Epithelial cell of proximal tubule (primary cell): ENCODE data around the gene RNF114. TPM values are rescaled to one million over a fixed set of nuclear protein-coding genes. Genes with fewer than 3 reads are reported as not detected.
"Not testable (repeated sequence)": the region's sequence is repeated elsewhere in the genome, so short reads cannot be mapped to it uniquely, and the experiment has no call there.

Experiments
- DNase-seq: peaks from one replicate; pipeline ENCODE4 v3.0.0-alpha.2; 2011; ENCODE audit warnings: low read depth
- H3K4me3 ChIP-seq: 2 replicates; pipeline ENCODE4 v1.5.1; 2011; ENCODE audit warnings: low read depth, mild to moderate bottlenecking, low read length
- CTCF ChIP-seq: conservative IDR thresholded peaks from 2 replicates; pipeline ENCODE4 v1.5.1; 2012; ENCODE audit warnings: low read depth, mild to moderate bottlenecking, low read length
- total RNA-seq: library from RNA; depleted of rRNA; stranded (reverse); fragments of >200 nt; gene quantifications from 2 replicates; pipeline ENCODE4 v1.2.3, GENCODE V29; 2015

RNF114 gene
- total RNA-seq, 1 donor from 2014 or later: 157 TPM

DNA sequence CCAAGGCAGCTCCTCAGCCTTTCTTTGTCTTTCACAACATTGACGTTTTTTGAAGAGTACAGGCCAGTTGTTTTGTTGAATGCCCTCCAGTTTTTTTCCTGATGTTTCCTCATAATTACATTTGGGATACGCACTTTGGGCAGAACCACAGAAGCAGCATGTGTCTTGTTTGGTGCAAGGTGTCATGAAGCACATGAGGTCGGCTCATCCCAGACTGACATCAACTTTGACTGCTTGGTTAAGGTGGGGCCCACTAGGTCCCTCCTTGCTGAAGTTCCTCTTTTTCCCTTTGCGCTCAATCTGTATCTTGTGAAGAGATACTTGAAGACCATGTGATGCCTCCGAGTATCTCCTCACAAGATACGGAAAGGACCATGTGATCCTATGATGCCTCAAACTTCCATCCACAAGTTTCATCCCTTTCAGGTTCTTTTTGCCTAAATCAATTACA is 57.1 kb downstream of the RNF114 start:
- DNase-seq: no peak
- no peak for TF ChIP-seq CTCF
- no peak overlapping the region for H3K4me3 ChIP-seq

DNA sequence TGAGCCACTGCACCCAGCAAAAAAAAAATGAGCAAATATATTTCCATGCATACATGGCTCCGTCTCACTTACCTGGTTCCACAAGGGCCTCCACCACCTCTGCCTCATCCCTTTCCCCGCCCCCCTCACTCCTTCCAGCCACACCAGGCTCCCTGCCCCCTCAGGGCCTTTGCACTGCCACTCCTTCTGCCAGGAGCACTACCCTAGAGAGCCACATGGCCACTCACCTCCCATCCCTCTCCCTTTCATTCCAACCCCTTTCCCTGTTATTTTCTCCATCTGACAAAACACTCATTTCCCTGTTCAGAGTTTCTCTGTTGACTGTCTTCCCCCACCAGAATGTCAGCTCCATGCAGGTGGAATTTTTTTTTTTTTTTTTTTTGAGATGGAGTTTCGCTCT is 59.4 kb downstream of the RNF114 start:
- DNase-seq: no peak
- no peak for TF ChIP-seq CTCF
- H3K4me3 ChIP-seq: no peak overlapping the region

- DNase-seq, H3K4me3 ChIP-seq: not testable (repeated sequence)
Observed at GRCh38 chr20:49998478-49999188, 62.4 kb downstream of the RNF114 start.

DNA sequence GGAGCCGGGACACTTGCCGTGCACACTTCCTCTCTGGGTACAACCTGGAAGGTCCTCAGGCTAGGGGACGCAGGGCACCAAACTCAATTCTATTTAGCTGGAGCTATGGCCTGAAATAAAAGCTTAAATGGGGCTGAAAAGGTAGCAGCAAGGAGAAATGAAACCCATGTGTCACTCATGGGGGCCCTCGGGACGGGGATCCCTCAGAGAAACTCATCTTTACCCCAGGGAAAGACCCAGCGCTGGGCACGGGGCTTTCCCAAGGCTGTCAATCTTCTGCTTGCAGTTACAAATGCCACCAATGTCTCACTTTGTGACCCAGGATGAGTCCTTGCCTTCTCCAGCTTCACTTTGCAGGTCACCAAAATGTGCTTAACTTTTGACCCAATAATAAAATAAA is 63.1 kb downstream of the RNF114 start:
- no peak for TF ChIP-seq CTCF
- DNase-seq: no peak
- no peak overlapping the region for H3K4me3 ChIP-seq

DNA sequence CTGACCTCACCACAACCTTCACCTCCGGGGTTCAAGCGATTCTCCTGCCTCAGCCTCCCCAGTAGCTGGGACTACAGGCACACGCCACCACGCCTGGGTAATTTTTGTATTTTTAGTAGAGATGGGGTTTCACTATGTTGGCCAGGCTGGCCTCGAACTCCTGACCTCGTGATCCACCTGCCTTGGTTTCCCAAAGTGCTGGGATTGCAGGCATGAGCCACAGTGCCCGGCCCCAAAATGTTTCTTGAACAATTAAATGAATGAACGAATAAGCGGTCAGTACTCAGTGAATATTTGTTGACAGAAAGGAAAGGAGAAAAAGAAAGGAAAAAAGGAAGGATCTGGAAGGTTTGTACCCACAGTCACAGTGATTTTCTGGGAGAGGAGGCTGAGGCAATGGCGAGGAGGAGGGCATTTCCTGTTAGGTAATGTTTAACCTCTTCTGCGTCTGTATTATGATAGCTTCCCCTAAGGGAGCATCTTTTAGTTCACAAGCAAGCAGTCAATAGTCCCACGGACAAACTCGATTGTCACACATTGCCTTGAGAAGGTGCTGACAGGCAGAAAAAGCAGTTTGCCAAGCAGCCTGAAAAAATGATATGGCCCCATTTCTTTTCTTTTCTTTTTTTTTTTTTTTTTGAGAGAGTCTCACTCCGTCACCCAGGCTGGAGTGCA is 64.5 kb downstream of the RNF114 start:
- DNase-seq, H3K4me3 ChIP-seq: not testable (repeated sequence)

DNA sequence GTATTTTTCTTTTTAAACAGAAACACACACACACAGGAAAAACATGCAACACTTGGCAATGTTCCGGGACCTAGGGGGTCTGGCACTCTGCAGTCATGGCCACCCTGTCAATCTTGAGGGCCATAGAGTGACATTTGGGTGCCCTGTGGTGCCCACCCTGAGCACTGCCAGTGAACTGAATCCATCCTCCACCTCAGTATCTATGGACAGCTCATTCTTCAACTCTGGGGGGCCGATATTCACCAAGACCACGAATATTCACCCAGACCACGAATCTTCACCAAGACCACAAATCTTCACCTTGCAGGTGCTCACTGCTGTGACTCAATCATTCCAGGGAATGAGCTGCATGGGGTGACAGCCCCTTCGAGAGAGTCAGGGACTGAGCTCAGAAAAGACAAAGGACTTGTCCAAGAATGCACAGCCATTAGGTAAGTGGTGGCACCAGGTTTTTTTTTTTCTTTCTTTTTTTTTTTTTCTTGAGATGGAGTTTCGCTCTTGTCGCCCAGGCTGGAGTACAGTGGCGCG is 65.7 kb downstream of the RNF114 start:
- no peak for DNase-seq
- no peak overlapping the region for H3K4me3 ChIP-seq
- TF ChIP-seq CTCF: no peak

GRCh38 chr20:50003253-50003656 is 67.1 kb downstream of the RNF114 start:
- no peak overlapping the region for H3K4me3 ChIP-seq
- no peak for TF ChIP-seq CTCF
- no peak for DNase-seq

Other genes with a start within 250 kb of the RNF114 start
- gene B4GALT5, start 222.5 kb upstream of the RNF114 start, total RNA-seq: 27.4 and 28.4 TPM in 2 replicates
- gene SLC9A8, start 123.6 kb upstream of the RNF114 start, total RNA-seq: 4.2 and 5.6 TPM in 2 replicates
- gene SPATA2, start 20.9 kb upstream of the RNF114 start, total RNA-seq: 3.2 and 5.3 TPM in 2 replicates
- 1.4 and 2.0 TPM in 2 replicates for gene SNAI1, start 46.6 kb downstream of the RNF114 start, total RNA-seq
- gene UBE2V1, start 176.8 kb downstream of the RNF114 start, total RNA-seq: 109 and 112 TPM in 2 replicates
- 43.2 and 46.6 TPM in 2 replicates for gene PEDS1, start 217.3 kb downstream of the RNF114 start, total RNA-seq